HepG2 (cell line): ENCODE data around the gene IL12A. TPM values are rescaled to one million over a fixed set of nuclear protein-coding genes. Genes with fewer than 3 reads are reported as not detected.

Source experiments
- DMAP1 ChIP-seq: IDR thresholded peaks from 2 replicates; pipeline ENCODE4 v1.6.1; 2016
- ISL2 ChIP-seq: sonication (generic); formaldehyde crosslinking; IDR thresholded peaks from 2 replicates; pipeline ENCODE4 v1.5.0; 2020; ENCODE audit warnings: missing genetic modification reagents
- NFIC ChIP-seq: IDR thresholded peaks from 2 replicates; pipeline ENCODE4 v1.6.1; 2012; ENCODE audit warnings: mild to moderate bottlenecking, low read length, inconsistent platforms
- ZNF331 ChIP-seq: sonication (generic); formaldehyde crosslinking; IDR thresholded peaks from 2 replicates; pipeline ENCODE4 v1.4.0; 2020; ENCODE audit warnings: missing genetic modification reagents
- ZNF549 ChIP-seq: sonication (generic); formaldehyde crosslinking; IDR thresholded peaks from 2 replicates; pipeline ENCODE4 v1.5.0; 2020; ENCODE audit warnings: missing genetic modification reagents
- polyA plus RNA-seq, 8 experiments: library from polyadenylated mRNA; depleted of rRNA in 3 of 8; stranded (reverse) in 7 of 8; unstranded in 1 of 8; fragments of >200 nt; fragmentation: Illumina TruSeq in 4 of 8; extraction: Trizol in 4 of 8; gene quantifications; 2 replicates each; pipeline versions ENCODE4 v1.2.1 to v1.2.3, GENCODE V29; 2011 to 2016; ENCODE audit warnings: low read depth in 4 of 8, missing spikeins in 1 of 8, mixed read lengths in 1 of 8; ENCODE audit not compliant: insufficient read depth in 1 of 8
- total RNA-seq, 5 experiments: library from RNA; depleted of rRNA; stranded (reverse); fragments of >200 nt; fragmentation: Illumina TruSeq; extraction: Trizol; gene quantifications; 2 replicates each; pipeline ENCODE4 v1.2.3, GENCODE V29; 2016; ENCODE audit warnings: low read depth in 1 of 5
- TF ChIP-seq, protein P1 (sequence below), 2 experiments: fragments of 450-650 bp in 1 of 2; sonication (generic) in 1 of 2; formaldehyde crosslinking in 1 of 2; IDR thresholded peaks; 2 replicates each; pipeline versions ENCODE4 v1.6.1 to v1.8.0; 2016 to 2022; ENCODE audit warnings: antibody characterized with exemption in 1 of 2, mild to moderate bottlenecking in 1 of 2, missing genetic modification reagents in 1 of 2
- TF ChIP-seq, protein P2 (sequence below): sonication (generic); formaldehyde crosslinking; conservative IDR thresholded peaks from 2 replicates; pipeline ENCODE4 v1.4.0; 2020; ENCODE audit warnings: missing genetic modification reagents
- TF ChIP-seq, protein P3 (sequence below): sonication (generic); formaldehyde crosslinking; IDR thresholded peaks from 2 replicates; pipeline ENCODE4 v1.4.0; 2020; ENCODE audit warnings: missing genetic modification reagents
- TF ChIP-seq, protein P4 (sequence below): sonication (generic); formaldehyde crosslinking; IDR thresholded peaks from 2 replicates; pipeline ENCODE4 v1.5.1; 2020; ENCODE audit warnings: mild to moderate bottlenecking, moderate library complexity, missing genetic modification reagents
- TF ChIP-seq, protein P5 (sequence below): sonication (generic); formaldehyde crosslinking; IDR thresholded peaks from 2 replicates; pipeline ENCODE4 v1.5.1; 2020; ENCODE audit warnings: missing genetic modification reagents, mild to moderate bottlenecking, borderline replicate concordance

The IL12A gene
- total and polyA plus RNA-seq, 2 of the 13 experiments (the other 11 are each of a cell fraction or from before 2014, with no cell fraction given) = 0.36 to 1.1 TPM

DNA sequence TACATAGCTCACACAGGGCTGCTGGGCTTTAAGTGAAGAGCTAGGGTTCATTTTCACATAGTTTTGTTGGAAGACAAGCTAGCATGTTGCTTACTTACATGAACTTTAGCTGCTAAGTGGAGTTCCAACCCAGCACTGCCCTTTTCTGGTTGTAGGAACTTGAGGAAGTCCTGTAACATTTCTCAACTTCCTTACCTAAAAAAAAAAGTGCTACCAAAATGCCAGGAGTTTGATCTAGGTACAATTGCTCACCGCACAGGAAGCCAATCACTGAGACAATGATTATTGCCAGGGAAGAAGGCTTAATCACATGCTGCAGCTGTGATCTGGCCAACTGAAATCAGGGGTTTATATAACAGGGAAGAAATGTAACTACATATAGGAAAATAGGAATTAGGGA, 52.8 kb downstream of the IL12A start (continued):
- TF ChIP-seq, protein P1, sequence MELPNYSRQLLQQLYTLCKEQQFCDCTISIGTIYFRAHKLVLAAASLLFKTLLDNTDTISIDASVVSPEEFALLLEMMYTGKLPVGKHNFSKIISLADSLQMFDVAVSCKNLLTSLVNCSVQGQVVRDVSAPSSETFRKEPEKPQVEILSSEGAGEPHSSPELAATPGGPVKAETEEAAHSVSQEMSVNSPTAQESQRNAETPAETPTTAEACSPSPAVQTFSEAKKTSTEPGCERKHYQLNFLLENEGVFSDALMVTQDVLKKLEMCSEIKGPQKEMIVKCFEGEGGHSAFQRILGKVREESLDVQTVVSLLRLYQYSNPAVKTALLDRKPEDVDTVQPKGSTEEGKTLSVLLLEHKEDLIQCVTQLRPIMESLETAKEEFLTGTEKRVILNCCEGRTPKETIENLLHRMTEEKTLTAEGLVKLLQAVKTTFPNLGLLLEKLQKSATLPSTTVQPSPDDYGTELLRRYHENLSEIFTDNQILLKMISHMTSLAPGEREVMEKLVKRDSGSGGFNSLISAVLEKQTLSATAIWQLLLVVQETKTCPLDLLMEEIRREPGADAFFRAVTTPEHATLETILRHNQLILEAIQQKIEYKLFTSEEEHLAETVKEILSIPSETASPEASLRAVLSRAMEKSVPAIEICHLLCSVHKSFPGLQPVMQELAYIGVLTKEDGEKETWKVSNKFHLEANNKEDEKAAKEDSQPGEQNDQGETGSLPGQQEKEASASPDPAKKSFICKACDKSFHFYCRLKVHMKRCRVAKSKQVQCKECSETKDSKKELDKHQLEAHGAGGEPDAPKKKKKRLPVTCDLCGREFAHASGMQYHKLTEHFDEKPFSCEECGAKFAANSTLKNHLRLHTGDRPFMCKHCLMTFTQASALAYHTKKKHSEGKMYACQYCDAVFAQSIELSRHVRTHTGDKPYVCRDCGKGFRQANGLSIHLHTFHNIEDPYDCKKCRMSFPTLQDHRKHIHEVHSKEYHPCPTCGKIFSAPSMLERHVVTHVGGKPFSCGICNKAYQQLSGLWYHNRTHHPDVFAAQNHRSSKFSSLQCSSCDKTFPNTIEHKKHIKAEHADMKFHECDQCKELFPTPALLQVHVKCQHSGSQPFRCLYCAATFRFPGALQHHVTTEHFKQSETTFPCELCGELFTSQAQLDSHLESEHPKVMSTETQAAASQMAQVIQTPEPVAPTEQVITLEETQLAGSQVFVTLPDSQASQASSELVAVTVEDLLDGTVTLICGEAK (IDR thresholded peaks at IDR 0.05) = no peak
- TF ChIP-seq, protein P1 (CRISPR knock-in tag; IDR thresholded peaks at IDR 0.05) = no peak
- TF ChIP-seq ZNF331 (CRISPR knock-in tag) (no peak), ZNF549 (CRISPR knock-in tag) (no peak), ISL2 (CRISPR knock-in tag) (no peak), NFIC (no peak), DMAP1 (no peak)
- TF ChIP-seq, protein P2, sequence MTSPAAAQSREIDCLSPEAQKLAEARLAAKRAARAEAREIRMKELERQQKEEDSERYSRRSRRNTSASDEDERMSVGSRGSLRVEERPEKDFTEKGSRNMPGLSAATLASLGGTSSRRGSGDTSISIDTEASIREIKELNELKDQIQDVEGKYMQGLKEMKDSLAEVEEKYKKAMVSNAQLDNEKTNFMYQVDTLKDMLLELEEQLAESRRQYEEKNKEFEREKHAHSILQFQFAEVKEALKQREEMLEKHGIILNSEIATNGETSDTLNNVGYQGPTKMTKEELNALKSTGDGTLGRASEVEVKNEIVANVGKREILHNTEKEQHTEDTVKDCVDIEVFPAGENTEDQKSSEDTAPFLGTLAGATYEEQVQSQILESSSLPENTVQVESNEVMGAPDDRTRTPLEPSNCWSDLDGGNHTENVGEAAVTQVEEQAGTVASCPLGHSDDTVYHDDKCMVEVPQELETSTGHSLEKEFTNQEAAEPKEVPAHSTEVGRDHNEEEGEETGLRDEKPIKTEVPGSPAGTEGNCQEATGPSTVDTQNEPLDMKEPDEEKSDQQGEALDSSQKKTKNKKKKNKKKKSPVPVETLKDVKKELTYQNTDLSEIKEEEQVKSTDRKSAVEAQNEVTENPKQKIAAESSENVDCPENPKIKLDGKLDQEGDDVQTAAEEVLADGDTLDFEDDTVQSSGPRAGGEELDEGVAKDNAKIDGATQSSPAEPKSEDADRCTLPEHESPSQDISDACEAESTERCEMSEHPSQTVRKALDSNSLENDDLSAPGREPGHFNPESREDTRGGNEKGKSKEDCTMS (CRISPR knock-in tag) = no peak
- TF ChIP-seq, protein P3, sequence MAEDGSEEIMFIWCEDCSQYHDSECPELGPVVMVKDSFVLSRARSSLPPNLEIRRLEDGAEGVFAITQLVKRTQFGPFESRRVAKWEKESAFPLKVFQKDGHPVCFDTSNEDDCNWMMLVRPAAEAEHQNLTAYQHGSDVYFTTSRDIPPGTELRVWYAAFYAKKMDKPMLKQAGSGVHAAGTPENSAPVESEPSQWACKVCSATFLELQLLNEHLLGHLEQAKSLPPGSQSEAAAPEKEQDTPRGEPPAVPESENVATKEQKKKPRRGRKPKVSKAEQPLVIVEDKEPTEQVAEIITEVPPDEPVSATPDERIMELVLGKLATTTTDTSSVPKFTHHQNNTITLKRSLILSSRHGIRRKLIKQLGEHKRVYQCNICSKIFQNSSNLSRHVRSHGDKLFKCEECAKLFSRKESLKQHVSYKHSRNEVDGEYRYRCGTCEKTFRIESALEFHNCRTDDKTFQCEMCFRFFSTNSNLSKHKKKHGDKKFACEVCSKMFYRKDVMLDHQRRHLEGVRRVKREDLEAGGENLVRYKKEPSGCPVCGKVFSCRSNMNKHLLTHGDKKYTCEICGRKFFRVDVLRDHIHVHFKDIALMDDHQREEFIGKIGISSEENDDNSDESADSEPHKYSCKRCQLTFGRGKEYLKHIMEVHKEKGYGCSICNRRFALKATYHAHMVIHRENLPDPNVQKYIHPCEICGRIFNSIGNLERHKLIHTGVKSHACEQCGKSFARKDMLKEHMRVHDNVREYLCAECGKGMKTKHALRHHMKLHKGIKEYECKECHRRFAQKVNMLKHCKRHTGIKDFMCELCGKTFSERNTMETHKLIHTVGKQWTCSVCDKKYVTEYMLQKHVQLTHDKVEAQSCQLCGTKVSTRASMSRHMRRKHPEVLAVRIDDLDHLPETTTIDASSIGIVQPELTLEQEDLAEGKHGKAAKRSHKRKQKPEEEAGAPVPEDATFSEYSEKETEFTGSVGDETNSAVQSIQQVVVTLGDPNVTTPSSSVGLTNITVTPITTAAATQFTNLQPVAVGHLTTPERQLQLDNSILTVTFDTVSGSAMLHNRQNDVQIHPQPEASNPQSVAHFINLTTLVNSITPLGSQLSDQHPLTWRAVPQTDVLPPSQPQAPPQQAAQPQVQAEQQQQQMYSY = no peak
- TF ChIP-seq, protein P4, sequence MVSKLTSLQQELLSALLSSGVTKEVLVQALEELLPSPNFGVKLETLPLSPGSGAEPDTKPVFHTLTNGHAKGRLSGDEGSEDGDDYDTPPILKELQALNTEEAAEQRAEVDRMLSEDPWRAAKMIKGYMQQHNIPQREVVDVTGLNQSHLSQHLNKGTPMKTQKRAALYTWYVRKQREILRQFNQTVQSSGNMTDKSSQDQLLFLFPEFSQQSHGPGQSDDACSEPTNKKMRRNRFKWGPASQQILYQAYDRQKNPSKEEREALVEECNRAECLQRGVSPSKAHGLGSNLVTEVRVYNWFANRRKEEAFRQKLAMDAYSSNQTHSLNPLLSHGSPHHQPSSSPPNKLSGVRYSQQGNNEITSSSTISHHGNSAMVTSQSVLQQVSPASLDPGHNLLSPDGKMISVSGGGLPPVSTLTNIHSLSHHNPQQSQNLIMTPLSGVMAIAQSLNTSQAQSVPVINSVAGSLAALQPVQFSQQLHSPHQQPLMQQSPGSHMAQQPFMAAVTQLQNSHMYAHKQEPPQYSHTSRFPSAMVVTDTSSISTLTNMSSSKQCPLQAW = no peak
- TF ChIP-seq, protein P5, sequence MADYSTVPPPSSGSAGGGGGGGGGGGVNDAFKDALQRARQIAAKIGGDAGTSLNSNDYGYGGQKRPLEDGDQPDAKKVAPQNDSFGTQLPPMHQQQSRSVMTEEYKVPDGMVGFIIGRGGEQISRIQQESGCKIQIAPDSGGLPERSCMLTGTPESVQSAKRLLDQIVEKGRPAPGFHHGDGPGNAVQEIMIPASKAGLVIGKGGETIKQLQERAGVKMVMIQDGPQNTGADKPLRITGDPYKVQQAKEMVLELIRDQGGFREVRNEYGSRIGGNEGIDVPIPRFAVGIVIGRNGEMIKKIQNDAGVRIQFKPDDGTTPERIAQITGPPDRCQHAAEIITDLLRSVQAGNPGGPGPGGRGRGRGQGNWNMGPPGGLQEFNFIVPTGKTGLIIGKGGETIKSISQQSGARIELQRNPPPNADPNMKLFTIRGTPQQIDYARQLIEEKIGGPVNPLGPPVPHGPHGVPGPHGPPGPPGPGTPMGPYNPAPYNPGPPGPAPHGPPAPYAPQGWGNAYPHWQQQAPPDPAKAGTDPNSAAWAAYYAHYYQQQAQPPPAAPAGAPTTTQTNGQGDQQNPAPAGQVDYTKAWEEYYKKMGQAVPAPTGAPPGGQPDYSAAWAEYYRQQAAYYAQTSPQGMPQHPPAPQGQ (CRISPR knock-in tag) = no peak
